HTR-8/SVneo (cell line): Measurements from ENCODE around the gene TMA7B.
"Not testable (repeated sequence)": the region's sequence is repeated elsewhere in the genome, so short reads cannot be mapped to it uniquely, and the experiment has no call there.

Experiments
- DNase-seq: peaks from one replicate; pipeline ENCODE4 v3.0.0; 2011; ENCODE audit warnings: low spot score, mixed read lengths; ENCODE audit not compliant: insufficient read length
- FAIRE-seq: peaks from 2 replicates; lab custom pipeline; 2011; peaks lifted over from hg19 to GRCh38; lab: Jason Lieb, UNC

Gene TMA7B

GRCh38 chr22:39973656-39974055, 13.5 kb downstream of the TMA7B start:
- no peak for FAIRE-seq

GRCh38 chr22:39974065-39974464, 13.9 kb downstream of the TMA7B start:
- DNase-seq (no peak), FAIRE-seq (no peak)

More at GRCh38 chr22:39973656-39974055, 13.5 kb downstream of the TMA7B start:
- no peak for DNase-seq

GRCh38 chr22:39979048-39979447, 18.9 kb downstream of the TMA7B start:
- no peak for DNase-seq
- no peak for FAIRE-seq

- no peak for DNase-seq
- no peak for FAIRE-seq
Observed at GRCh38 chr22:39979458-39979857, 19.3 kb downstream of the TMA7B start.

GRCh38 chr22:39980596-39980995, 20.4 kb downstream of the TMA7B start:
- FAIRE-seq, result no peak
- DNase-seq, result no peak

- DNase-seq (no peak), FAIRE-seq (no peak)
Observed at GRCh38 chr22:39983346-39983745, 23.1 kb downstream of the TMA7B start.

GRCh38 chr22:39984006-39984405, 23.8 kb downstream of the TMA7B start:
- FAIRE-seq (no peak), DNase-seq (no peak)

GRCh38 chr22:39984746-39985145, 24.5 kb downstream of the TMA7B start:
- DNase-seq (no peak), FAIRE-seq (no peak)

GRCh38 chr22:39985383-39986035, 25.3 kb downstream of the TMA7B start:
- FAIRE-seq (no peak), DNase-seq (no peak)

- no peak for FAIRE-seq
- DNase-seq, result no peak
Observed at GRCh38 chr22:39988386-39989114, 28.4 kb downstream of the TMA7B start.

- DNase-seq (no peak), FAIRE-seq (no peak)
Observed at GRCh38 chr22:39989633-39990032, 29.4 kb downstream of the TMA7B start.

- no peak for FAIRE-seq
Observed at GRCh38 chr22:39990686-39991085, 30.5 kb downstream of the TMA7B start.

GRCh38 chr22:39991159-39991860, 31.1 kb downstream of the TMA7B start:
- FAIRE-seq, result no peak
- DNase-seq, result no peak

More at GRCh38 chr22:39990686-39991085, 30.5 kb downstream of the TMA7B start:
- no peak for DNase-seq

GRCh38 chr22:39992088-39992826, 32.1 kb downstream of the TMA7B start:
- FAIRE-seq (no peak), DNase-seq (no peak)

GRCh38 chr22:39992894-39993293, 32.7 kb downstream of the TMA7B start:
- FAIRE-seq, DNase-seq: not testable (repeated sequence)

GRCh38 chr22:39994041-39994565, 33.9 kb downstream of the TMA7B start:
- no peak for FAIRE-seq

GRCh38 chr22:39994566-39995392, 34.6 kb downstream of the TMA7B start, which contains the start of gene FAM83F:
Gene FAM83F (plus strand): TSS chr22:39994954. CDS start chr22:39995043, 89 bp downstream.
- FAIRE-seq (no peak), DNase-seq (no peak)

More at GRCh38 chr22:39994041-39994565, 33.9 kb downstream of the TMA7B start:
- DNase-seq, result no peak

GRCh38 chr22:39995393-39996252, 35.4 kb downstream of the TMA7B start:
- DNase-seq, result no peak
- FAIRE-seq, result no peak
